ENCODE data around the gene GABARAPL2.
"Not testable (repeated sequence)": the region's sequence is repeated elsewhere in the genome, so short reads cannot be mapped to it uniquely, and the experiment has no call there.

GABARAPL2 gene

GRCh38 chr16:75555213-75555706 lies 10.9 kb upstream of the GABARAPL2 start:
- DNase-seq: no peak

GRCh38 chr16:75555707-75556430 lies 10.3 kb upstream of the GABARAPL2 start, which contains the start of gene TMEM231:
TMEM231 (minus strand) TSS chr16:75556252; CDS start chr16:75556209, 43 bp downstream.
- DNase-seq: no peak

GRCh38 chr16:75556431-75556950 lies 9.7 kb upstream of the GABARAPL2 start:
- DNase-seq: no peak

DNA sequence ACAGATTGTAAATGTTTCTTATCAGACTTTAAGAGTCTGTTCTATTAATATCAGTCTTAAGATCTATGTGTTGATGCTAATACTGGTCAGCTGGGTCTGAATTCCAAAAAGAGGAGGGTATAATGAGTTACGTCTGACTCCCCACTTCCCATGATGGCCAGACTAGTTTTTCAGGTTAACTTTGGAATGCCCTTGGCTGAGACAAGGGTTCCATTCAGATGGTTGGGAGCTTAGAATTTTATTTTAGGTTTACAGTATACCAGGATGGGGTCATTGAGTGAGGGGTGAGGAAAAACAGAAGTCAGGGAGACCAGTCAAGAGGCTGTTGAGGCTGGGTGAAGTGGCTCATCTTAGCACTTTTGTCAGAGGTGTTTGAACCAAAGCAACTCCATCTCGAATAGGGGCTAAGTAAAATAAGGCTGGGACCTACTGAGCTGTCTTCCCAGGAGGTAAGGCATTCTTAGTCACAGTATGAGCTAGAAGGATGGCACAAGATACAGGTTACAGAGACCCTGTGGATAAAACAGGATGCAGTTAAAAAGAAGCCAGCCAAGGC lies 7.3 kb upstream of the GABARAPL2 start:
- no peak for DNase-seq

- no peak for DNase-seq
Measured at GRCh38 chr16:75559564-75560372, 6.4 kb upstream of the GABARAPL2 start.

DNA sequence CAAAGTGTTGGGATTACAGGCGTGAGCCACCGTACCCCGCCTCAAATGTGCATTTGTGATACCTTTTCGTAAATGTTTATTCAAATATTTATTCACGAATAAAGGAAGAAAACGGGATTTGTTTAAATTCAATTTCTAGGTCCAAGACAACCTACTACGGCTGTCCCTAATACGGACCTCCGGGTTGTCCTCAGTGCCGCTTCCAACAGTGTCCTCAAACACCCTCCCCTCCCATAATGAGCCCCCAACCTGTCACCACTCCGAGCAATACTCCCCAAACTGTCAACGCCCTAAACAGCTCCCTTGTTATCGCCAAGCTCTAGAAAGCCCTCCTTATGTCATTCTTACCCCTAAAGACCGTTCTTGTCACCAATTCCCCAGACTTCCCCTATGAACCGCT lies 539 bp upstream of the GABARAPL2 start:
- no peak for DNase-seq

GRCh38 chr16:75566758-75567255 lies 628 bp downstream of the GABARAPL2 start:
- no peak for DNase-seq

GRCh38 chr16:75567911-75568310 lies 1.7 kb downstream of the GABARAPL2 start:
- DNase-seq: no peak

- DNase-seq: no peak
Measured at GRCh38 chr16:75570396-75571065, 4.4 kb downstream of the GABARAPL2 start.

GRCh38 chr16:75572864-75573542 lies 6.8 kb downstream of the GABARAPL2 start:
- DNase-seq: no peak

DNA sequence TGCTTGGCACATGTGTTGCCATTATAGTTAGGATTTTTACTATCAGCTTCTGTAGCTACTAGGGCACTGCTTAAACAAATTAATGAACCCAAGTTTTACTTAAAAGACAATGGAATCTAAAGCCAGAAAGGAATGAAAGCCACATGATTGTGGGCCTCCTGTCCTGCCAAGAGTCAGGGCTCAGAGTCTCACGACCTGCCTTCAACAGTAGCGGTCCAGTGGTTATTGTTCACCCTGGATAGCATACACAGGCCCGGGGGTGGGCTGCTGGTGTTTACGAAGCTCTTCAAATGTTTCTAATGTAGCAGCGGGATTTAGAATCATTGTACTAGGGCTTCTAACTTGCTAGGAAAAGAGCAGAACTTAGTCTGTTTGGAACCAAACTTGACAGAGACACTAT lies 7.8 kb downstream of the GABARAPL2 start:
- DNase-seq: no peak

GRCh38 chr16:75575958-75576357 lies 9.8 kb downstream of the GABARAPL2 start:
- no peak for DNase-seq

GRCh38 chr16:75576384-75576811 lies 10.2 kb downstream of the GABARAPL2 start:
- no peak for DNase-seq

GRCh38 chr16:75578212-75578611 lies 12.0 kb downstream of the GABARAPL2 start:
- DNase-seq: no peak

DNA sequence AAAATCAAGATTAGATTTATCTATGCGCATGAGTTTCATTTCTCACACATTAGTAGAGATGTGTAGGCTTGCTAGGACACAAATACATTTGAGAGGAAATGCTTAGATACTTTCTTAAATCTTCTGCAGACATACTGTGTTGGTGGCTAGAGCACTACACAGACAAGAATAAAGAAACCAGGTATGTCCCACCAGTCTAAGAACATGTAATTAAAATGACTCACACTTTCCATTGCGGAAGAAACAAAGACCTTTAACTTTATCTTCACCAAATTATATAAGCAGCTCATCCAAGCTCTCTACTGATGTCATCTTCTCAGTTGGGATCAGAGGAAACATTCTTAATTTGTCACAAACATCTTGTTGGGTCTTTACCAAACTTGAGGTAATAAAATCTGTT lies 12.5 kb downstream of the GABARAPL2 start:
- no peak for DNase-seq

DNA sequence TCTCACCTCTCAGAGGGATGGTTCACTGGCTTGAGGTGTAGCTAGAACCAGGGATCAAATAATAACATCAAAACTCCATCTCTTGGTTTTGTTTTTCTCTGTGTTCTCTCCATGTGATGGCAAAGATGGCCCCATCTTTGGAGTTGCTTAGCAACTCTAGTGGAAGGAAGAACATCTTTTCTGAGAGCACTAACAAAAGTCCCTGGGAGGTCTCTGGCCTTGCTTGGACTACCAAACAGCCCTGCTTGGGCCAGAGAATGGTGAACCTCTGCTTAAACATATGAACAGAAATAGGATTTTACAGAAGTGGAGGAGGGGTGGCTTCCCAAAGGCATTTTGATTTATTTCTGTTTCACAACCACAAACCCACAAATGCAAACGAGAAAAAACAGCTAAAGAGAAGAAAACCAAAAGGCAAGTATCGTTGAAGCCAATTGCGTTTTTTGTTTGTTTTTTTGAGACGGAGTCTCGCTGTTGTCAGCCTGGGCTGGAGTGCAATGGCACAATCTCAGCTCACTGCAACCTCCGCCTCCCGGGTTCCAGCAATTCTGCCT lies 13.2 kb downstream of the GABARAPL2 start:
- DNase-seq: no peak

- DNase-seq: no peak
Measured at GRCh38 chr16:75584108-75584507, 17.9 kb downstream of the GABARAPL2 start.

DNA sequence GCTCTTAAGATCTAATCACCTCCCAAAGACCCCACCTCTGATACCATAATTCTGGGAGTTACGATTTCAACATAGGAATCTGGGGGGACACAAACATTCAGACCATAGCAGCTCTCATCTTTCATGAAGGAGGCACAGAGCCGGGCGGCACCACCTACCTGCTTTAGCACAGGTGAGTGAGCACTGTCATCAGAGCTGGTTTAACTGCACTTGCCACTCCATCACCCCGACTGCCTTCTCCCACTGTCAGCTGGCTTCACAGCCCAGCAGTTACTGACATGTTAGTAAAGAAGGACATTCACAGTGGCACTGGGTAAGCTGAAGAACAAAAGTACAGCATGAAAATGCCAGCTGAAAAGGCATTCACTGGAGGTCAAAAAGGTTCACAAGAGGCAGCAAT lies 22.5 kb downstream of the GABARAPL2 start:
- no peak for DNase-seq

- no peak for DNase-seq
Measured at GRCh38 chr16:75589306-75589705, 23.1 kb downstream of the GABARAPL2 start.

DNA sequence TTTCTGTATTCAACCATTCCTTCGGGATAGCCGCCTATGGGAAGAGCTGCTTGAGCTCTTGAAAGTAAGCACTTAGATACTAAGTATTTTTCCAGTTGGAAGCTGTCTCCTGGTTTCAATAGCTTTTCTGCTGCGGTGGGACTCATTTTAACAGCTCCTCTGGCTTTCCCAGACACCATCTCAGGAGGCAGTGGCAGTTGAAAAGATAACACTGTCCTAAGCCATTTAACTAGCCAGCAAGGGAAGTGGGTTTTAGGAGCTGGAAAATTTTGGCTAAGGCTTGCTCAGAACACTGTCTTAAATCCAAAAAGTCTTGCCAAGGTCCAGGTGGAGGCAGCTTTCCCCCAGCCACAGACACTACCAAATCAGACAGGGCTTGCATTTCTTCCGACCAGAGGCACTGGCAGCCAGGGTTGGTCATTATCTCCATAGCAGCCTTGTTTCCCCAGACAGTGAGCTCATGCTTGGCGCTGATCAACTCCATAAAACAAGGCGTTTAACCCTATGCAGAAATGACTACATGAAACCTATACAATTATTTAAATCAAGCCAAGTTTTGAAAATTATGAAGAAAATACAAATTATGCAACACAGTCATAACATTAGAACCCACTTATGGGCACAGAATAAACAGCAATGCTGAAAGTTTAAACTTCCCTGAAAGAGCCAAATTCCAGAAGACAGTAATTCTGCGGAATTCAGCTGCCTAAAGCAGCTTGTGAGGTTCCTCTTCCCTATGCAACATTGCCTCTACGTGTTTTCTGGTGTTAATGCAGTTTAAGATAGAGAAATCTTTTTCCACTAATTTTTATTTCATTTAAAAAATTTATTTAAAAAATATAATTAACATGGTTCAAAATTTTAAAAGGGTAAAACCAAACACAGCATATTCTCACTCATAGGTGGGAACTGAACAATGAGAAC lies 25.0 kb downstream of the GABARAPL2 start:
- no peak for DNase-seq

GRCh38 chr16:75591927-75592326 lies 25.7 kb downstream of the GABARAPL2 start:
- DNase-seq: not testable (repeated sequence)
